GM18520 (cell line): ENCODE measurements around the gene MLLT3.

Experiments
- ATAC-seq: cut with Tn5 transposase; IDR thresholded peaks from one replicate; pipeline ENCODE4 v1.9.1; 2021; ENCODE audit not compliant: unreplicated experiment

MLLT3 gene

GRCh38 chr9:20314981-20315380 lies 307.3 kb downstream of the MLLT3 start:
- ATAC-seq, result no peak

- no peak for ATAC-seq
These were observed 308.9 kb downstream of the MLLT3 start for GRCh38 chr9:20313415-20313814.

DNA sequence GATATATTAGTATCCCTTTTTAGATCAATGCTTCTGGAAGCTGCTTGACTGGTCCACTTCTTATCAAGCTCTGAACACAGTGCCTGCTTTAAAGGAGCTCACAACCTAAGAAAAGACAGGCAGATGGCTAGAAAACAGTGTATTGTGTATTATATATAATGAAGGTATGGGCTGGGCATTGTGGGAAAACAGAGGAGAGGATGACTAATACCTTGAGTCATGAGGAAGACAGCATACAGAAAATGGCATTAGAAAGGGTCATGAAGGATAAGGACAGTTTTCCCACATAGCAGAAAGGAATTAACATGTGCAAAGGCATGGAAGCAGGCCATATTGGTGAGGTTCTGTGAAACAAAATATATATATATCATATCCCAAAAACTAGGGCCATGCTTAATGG lies 309.6 kb downstream of the MLLT3 start:
- ATAC-seq, result no peak

GRCh38 chr9:20310024-20310423 lies 312.3 kb downstream of the MLLT3 start:
- ATAC-seq, result no peak

DNA sequence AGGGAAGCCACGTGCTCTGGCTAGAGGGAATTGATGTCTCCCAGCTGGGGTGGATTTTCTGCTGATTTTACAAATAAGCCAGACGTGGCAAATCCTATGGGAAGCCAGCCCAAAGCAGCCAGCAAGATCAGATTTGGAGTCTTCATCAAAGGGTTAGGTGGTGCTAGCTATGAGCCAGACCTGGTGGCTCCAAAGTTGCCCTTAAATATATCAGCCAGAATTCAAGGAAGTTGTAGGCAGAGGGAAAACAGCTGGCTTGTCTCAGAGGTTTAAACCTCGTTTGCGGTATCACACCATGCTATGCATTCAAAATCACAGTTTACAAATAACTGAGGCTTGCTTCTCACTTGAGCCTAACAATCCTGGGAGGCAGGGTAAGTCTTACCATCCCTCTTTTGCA lies 313.2 kb downstream of the MLLT3 start:
- no peak for ATAC-seq

DNA sequence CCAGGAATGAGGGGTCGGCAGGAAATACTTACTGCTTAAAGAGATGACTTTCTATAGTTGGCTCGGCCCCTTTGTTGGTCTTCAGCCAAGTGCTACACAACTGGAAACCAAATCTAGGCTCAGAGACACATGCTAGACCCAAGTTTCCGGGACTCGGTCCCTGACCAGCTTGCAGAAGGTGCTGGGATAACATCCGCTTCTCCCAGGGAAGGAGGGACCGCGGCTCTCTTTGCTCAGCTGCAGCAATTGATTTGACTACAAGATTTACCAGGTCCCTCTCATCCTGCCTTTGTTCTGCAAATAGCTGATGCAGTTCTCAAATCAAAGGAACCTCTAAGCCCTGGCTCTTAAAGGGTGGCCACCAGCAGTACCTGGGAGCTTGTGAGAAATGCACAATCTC lies 314.7 kb downstream of the MLLT3 start:
- no peak for ATAC-seq

- no peak for ATAC-seq
These were observed 316.8 kb downstream of the MLLT3 start for GRCh38 chr9:20305452-20305851.

DNA sequence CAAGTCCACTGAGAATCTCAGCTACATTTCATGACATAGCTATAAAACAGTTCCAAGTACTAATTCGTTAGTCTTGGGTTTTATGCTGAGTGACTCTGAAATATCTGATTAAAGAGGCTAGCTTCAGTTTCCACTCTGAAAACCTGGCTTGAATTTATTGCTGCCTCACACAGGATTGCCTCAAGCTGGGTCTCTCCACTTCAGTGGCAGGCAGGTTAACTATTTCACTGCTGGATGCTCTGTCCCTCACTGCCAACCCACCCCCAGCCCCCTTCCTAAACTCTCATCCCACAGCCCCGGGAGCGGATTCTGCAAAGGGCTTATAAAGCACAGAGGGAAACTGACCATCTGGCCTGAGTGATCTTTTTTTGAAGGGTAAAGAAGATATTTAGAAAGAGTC lies 318.3 kb downstream of the MLLT3 start:
- ATAC-seq, result no peak

GRCh38 chr9:20303066-20303465 lies 319.2 kb downstream of the MLLT3 start:
- ATAC-seq, result no peak

DNA sequence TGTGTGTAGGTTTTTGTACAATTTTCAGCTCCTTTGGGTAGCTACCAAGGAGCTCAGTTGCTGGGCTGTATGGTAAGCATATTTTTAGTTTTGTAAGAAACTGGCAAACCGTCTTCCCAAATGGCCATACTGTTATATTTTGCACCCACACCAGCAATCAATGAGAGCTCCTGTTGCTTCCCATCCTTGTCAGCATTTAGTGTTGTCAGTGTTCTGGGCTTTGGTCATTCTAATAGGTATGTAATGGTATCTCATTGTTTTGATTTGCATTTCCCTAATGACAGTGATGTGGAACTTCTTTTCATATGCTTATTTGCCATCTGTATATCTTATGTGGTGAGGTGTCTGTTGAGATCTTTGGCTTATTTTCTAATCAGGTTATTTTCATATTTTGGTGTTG lies 320.1 kb downstream of the MLLT3 start:
- ATAC-seq, result no peak

- ATAC-seq, result no peak
These were observed 321.7 kb downstream of the MLLT3 start for GRCh38 chr9:20300430-20301115.

- no peak for ATAC-seq
These were observed 324.6 kb downstream of the MLLT3 start for GRCh38 chr9:20297646-20298084.

DNA sequence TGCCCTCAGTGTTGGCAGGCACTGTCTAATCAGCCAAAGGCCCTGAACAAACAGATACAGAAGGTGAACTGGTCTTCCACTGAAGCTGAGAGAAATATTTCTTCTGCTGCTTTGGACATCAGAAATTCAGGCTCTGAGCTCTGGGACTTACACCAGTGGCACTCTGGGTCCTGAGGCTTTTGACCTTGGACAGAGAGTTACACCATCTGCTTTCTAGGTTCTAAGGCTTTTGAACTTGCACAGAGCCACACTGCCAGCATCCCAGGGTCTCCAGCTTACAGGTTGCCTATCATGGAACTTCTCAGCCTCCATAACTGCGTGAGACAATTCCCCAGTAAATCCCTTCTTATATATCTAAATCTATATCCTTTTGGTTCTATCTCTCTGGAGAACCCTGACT lies 326.7 kb downstream of the MLLT3 start:
- no peak for ATAC-seq

DNA sequence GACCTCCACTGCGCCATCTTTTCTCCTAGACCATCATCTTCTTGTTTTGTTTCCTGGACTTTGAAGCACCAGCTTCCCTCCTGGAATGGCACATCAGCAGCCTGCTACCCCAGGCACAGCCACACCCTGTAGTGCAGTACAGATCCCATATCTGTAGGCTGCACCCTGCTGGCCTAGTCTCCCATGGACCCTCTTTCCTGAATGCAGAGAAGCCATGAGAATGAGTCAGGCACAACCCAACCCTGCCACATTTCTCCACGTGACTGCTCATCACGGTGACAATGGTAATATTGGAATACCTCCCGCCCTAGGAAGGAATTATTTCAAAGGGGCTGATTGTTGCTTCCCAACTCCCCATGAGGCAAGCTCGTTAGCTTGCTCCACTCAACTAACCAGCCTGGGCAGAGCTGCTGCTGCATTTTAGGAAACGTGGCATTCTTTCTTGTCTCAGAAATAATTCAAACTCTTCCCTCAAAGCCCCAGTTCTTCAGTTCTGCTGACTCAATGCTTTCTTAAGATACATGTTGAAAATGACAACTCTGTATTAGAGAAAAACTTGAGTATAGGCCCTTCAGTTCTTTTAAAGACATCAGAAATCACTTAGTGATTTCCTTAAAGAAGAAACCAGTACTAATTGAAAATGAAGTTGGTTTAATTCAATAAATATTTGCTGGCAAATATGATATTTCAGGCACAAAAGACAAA lies 328.1 kb downstream of the MLLT3 start:
- no peak for ATAC-seq

DNA sequence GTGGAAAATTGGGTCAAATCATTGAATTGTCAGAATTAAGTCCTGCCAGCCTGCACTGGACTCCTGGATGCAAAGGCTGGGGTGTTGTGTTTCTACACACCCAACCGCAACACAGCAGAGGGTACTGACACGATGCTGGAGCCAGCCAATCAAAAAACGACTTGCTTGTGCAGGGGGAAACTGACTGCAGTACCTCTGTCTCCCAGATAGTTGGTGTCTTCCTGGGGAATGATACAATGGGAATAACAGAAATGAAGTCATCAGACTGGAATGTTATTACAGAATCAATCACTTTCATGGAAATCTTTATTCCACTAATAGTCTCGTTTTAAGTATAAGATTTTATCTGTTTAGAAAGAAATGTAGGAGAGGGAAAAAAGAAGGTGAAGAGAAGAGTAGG lies 330.3 kb downstream of the MLLT3 start:
- no peak for ATAC-seq
